Kidney (tissue), 14 donors: Measurements from ENCODE around the gene PHLDB2. TPM values are rescaled to one million over a fixed set of nuclear protein-coding genes. Genes with fewer than 3 reads are reported as not detected.

Source experiments
- DNase-seq, 5 donors: peaks; one replicate each; pipeline ENCODE4 v3.0.0-alpha.2; 2013 to 2020
- FAIRE-seq: peaks from 2 replicates; lab custom pipeline; 2012; peaks lifted over from hg19 to GRCh38; lab: Jason Lieb, UNC
- H3K27ac ChIP-seq, 2 donors: one replicate each; pipeline ENCODE4 v1.7.0; 2013; ENCODE audit warnings: low read depth in 2 of 2, low read length in 2 of 2, inconsistent platforms in 1 of 2
- H3K27me3 ChIP-seq: one replicate; pipeline ENCODE4 v1.7.1; 2013; ENCODE audit warnings: low read length, inconsistent platforms; ENCODE audit not compliant: control insufficient read depth, insufficient read depth
- H3K36me3 ChIP-seq, 3 donors: one replicate each; pipeline versions ENCODE4 v1.7.0 to v1.7.1; 2013; ENCODE audit warnings: low read length in 3 of 3, control low read depth in 1 of 3, inconsistent platforms in 1 of 3; ENCODE audit not compliant: insufficient read depth in 3 of 3, control insufficient read depth in 2 of 3
- H3K4me1 ChIP-seq, 3 donors: one replicate each; pipeline versions ENCODE4 v1.7.0 to v1.7.1; 2013; ENCODE audit warnings: low read length in 3 of 3, inconsistent platforms in 1 of 3, low read depth in 1 of 3; ENCODE audit not compliant: control insufficient read depth in 2 of 3, insufficient read depth in 2 of 3
- H3K4me3 ChIP-seq, 3 donors: one replicate each; pipeline versions ENCODE4 v1.7.0 to v1.8.1; 2013; ENCODE audit warnings: low read length in 3 of 3, control low read depth in 1 of 3, inconsistent platforms in 1 of 3
- H3K9ac ChIP-seq, 3 donors: one replicate each; pipeline versions ENCODE4 v1.7.0 to v1.7.1; 2013; ENCODE audit warnings: low read length in 3 of 3, control low read depth in 1 of 3, inconsistent platforms in 1 of 3
- H3K9me3 ChIP-seq, 3 donors: one replicate each; pipeline versions ENCODE4 v1.7.0 to v1.7.1; 2013; ENCODE audit warnings: low read length in 3 of 3, control low read depth in 1 of 3, inconsistent platforms in 1 of 3; ENCODE audit not compliant: control insufficient read depth in 2 of 3, insufficient read depth in 1 of 3
- intact Hi-C: fragments of 100-400 bp; cut with DNase I; formaldehyde crosslinking; loops from one replicate; pipeline ENCODE4 v1.11.1; 2022
- polyA plus RNA-seq: library from polyadenylated mRNA; stranded (reverse); fragments of 350-450 nt; fragmentation: Illumina TruSeq; extraction: RNeasy Lipid Tissue Mini Kit (QIAGEN cat#74804); gene quantifications from one replicate; pipeline ENCODE4 v1.2.3, GENCODE V29; 2014; ENCODE audit warnings: low read depth, low replicate concordance; ENCODE audit not compliant: insufficient read depth
- total RNA-seq: library from RNA; stranded (reverse); fragmentation: NEBNext Ultra II Directional; extraction: Animal tissue kit (Norgen Biotek cat#: 25700); gene quantifications from one replicate; pipeline ENCODE4 v1.2.1, GENCODE V29; 2021
- TF ChIP-seq, protein P1 (sequence below): IDR thresholded peaks from 3 replicates; pipeline ENCODE4 v1.5.1; 2012; ENCODE audit warnings: mild to moderate bottlenecking, moderate library complexity, borderline replicate concordance; ENCODE audit not compliant: insufficient read depth; ENCODE audit errors: extremely low read depth
- donor health status: control.
- donor health status: control.
- donor health status: control.
- donor health status: control.
- donor health status: control.
- donor health status: DM: yes; HTN: yes; CAD: no.
- donor health status: Normal renal cell carcinoma (clear cell type).

Gene PHLDB2
- total and polyA plus RNA-seq, 2 donors from 2014 or later = 28.0 to 85.6 TPM

DNA sequence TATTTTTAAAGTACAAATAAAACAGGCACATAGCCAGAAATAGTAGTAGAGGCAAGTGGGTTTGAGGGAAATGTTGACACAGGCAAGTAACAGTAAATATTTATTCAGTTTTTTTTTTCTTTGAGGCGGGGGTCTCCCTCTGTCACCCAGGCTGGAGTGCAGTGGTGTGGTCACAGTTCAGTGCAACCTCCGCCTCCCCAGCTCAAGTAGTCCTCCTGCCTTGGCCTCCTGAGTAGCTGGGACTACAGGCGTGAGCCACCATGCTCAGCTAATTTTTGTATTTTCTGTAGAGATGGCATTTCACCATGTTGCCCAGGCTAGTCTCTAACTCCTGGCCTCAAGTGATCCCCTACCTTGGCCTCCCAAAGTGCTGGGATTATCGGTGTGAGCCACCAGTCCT is 43.5 kb downstream of the PHLDB2 start:
- FAIRE-seq = no peak

GRCh38 chr3:111903067-111903511 is 44.0 kb downstream of the PHLDB2 start:
- FAIRE-seq (no peak), DNase-seq (peak in 2 of 5 donors; percentile 24 to 34)
- Histone ChIP-seq H3K27ac (no peak overlapping the region), H3K4me1 (peaks cover 0 to 7% (median 3%) of the 10 kb centered on the region in 3 donors), H3K9me3 (no peaks in the 10 kb centered on the region), H3K36me3 (peaks cover 0 to 11% (median 3%) of the 10 kb centered on the region in 3 donors), H3K27me3 (no peaks in the 10 kb centered on the region), H3K4me3 (no peak overlapping the region), H3K9ac (no peak overlapping the region)
- TF ChIP-seq, protein P1, sequence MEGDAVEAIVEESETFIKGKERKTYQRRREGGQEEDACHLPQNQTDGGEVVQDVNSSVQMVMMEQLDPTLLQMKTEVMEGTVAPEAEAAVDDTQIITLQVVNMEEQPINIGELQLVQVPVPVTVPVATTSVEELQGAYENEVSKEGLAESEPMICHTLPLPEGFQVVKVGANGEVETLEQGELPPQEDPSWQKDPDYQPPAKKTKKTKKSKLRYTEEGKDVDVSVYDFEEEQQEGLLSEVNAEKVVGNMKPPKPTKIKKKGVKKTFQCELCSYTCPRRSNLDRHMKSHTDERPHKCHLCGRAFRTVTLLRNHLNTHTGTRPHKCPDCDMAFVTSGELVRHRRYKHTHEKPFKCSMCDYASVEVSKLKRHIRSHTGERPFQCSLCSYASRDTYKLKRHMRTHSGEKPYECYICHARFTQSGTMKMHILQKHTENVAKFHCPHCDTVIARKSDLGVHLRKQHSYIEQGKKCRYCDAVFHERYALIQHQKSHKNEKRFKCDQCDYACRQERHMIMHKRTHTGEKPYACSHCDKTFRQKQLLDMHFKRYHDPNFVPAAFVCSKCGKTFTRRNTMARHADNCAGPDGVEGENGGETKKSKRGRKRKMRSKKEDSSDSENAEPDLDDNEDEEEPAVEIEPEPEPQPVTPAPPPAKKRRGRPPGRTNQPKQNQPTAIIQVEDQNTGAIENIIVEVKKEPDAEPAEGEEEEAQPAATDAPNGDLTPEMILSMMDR = no peak
- intact Hi-C loops = no loop called here

More for the DNA sequence above, 43.5 kb downstream of the PHLDB2 start:
- intact Hi-C loops = no loop called here
- Histone ChIP-seq H3K27ac (no peak overlapping the region), H3K4me3 (no peak overlapping the region), H3K27me3 (no peaks in the 10 kb centered on the region), H3K36me3 (peaks cover 0 to 7% (median 3%) of the 10 kb centered on the region in 3 donors), H3K4me1 (peaks cover 0 to 4% (median 3%) of the 10 kb centered on the region in 3 donors), H3K9me3 (no peaks in the 10 kb centered on the region), H3K9ac (no peak overlapping the region)
- DNase-seq = no peak
- TF ChIP-seq, protein P1 = no peak

GRCh38 chr3:111904376-111905241 is 45.5 kb downstream of the PHLDB2 start:
- peaks cover 0 to 7% (median 3%) of the 10 kb centered on the region in 3 donors for H3K4me1 ChIP-seq
- H3K27ac ChIP-seq = peak overlapping the region in 1 of 2 donors; percentile 64
- intact Hi-C loops = no loop called here
- TF ChIP-seq, protein P1 = no peak
- H3K9me3 ChIP-seq = no peaks in the 10 kb centered on the region
- no peak overlapping the region for H3K4me3 ChIP-seq
- peak in 1 of 5 donors; percentile 17 for DNase-seq
- FAIRE-seq = no peak
- H3K36me3 ChIP-seq = peaks cover 0 to 11% (median 8%) of the 10 kb centered on the region in 3 donors
- no peak overlapping the region for H3K9ac ChIP-seq
- H3K27me3 ChIP-seq = no peaks in the 10 kb centered on the region
